Astrocyte of the cerebellum (primary cell): ENCODE data around the gene ANKRD36B.
"Not testable (repeated sequence)": the region's sequence is repeated elsewhere in the genome, so short reads cannot be mapped to it uniquely, and the experiment has no call there.

Experiments used
- DNase-seq: peaks from one replicate; pipeline ENCODE4 v3.0.0-alpha.2; 2011; ENCODE audit warnings: low read depth
- H3K4me3 ChIP-seq: 2 replicates; pipeline ENCODE4 v1.5.1; 2011; ENCODE audit warnings: mild to moderate bottlenecking, low read depth, low read length, moderate library complexity
- in situ Hi-C: cut with HindIII; loops from 2 replicates; pipeline ENCODE4 v1.10.0; 2017; ENCODE audit warnings: low sequenced_read_pairs
- TF ChIP-seq, protein P1 (sequence below): IDR thresholded peaks from 2 replicates; pipeline ENCODE4 v1.5.1; 2012; ENCODE audit warnings: low read length, low read depth, moderate library complexity, mild to moderate bottlenecking; ENCODE audit errors: missing control alignments

ANKRD36B gene

GRCh38 chr2:97590515-97591394 is 1.1 kb upstream of the ANKRD36B start:
- TF ChIP-seq, protein P1, sequence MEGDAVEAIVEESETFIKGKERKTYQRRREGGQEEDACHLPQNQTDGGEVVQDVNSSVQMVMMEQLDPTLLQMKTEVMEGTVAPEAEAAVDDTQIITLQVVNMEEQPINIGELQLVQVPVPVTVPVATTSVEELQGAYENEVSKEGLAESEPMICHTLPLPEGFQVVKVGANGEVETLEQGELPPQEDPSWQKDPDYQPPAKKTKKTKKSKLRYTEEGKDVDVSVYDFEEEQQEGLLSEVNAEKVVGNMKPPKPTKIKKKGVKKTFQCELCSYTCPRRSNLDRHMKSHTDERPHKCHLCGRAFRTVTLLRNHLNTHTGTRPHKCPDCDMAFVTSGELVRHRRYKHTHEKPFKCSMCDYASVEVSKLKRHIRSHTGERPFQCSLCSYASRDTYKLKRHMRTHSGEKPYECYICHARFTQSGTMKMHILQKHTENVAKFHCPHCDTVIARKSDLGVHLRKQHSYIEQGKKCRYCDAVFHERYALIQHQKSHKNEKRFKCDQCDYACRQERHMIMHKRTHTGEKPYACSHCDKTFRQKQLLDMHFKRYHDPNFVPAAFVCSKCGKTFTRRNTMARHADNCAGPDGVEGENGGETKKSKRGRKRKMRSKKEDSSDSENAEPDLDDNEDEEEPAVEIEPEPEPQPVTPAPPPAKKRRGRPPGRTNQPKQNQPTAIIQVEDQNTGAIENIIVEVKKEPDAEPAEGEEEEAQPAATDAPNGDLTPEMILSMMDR = peak; percentile 82
- peak; percentile 71 for DNase-seq
- H3K4me3 ChIP-seq = peak overlapping the region; percentile 59
- in situ Hi-C loops = not testable (repeated sequence)

GRCh38 chr2:97589257-97589597 is 450 bp downstream of the ANKRD36B start:
- peak overlapping the region; percentile 59 for H3K4me3 ChIP-seq
- DNase-seq, in situ Hi-C loops: not testable (repeated sequence)

DNA sequence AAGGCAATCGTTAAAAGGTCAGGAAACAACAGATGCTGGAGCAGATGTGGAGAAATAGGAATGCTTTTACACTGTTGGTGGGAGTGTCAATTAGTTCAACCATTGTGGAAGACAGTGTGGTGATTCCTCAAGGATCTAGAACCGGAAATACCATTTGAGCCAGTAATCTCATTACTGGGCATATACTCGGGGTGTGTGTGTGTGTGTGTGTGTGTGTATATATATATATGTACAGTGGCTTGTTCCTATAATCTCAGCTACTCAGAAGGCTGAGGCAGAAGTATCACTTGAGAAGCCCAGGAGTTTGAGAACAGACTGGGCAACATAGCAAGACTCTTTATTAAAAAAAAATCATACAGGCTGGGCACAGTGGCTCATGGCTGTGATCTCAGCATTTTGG is 24.0 kb downstream of the ANKRD36B start:
- H3K4me3 ChIP-seq, in situ Hi-C loops, DNase-seq: not testable (repeated sequence)

GRCh38 chr2:97552406-97552805 is 37.3 kb downstream of the ANKRD36B start:
- H3K4me3 ChIP-seq, DNase-seq, in situ Hi-C loops: not testable (repeated sequence)

DNA sequence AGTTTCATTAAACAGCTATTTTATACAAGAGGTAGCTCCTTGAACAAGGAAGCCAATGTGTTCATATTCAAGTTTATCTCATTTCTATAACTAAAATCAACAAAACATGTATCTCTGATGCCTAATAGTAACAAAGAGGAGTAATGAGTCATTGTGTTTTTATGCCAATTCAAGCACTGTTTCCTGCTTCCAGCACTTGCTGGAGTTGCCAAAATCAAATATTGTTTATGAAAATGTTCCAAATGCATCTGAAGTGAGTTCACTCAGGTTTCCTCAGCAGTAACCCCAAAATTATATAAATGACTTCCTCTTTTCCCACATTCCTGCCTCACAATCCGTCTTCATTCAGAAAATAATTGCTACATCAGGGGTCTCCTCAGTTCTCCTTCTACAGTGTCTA is 39.2 kb downstream of the ANKRD36B start:
- H3K4me3 ChIP-seq, in situ Hi-C loops: not testable (repeated sequence)
- DNase-seq = peak; percentile 24

- DNase-seq, H3K4me3 ChIP-seq, in situ Hi-C loops: not testable (repeated sequence)
These were observed 40.6 kb downstream of the ANKRD36B start for GRCh38 chr2:97549058-97549457.

- DNase-seq, in situ Hi-C loops, H3K4me3 ChIP-seq: not testable (repeated sequence)
These were observed 41.1 kb downstream of the ANKRD36B start for GRCh38 chr2:97548536-97548935.

- TF ChIP-seq, protein P1 = no peak
- in situ Hi-C loops = no loop called here
- H3K4me3 ChIP-seq = no peak overlapping the region
- DNase-seq = no peak
These were observed 43.0 kb downstream of the ANKRD36B start for GRCh38 chr2:97546711-97547110.

GRCh38 chr2:97544911-97545310 is 44.8 kb downstream of the ANKRD36B start:
- DNase-seq = peak; percentile 34
- in situ Hi-C loops, H3K4me3 ChIP-seq: not testable (repeated sequence)

DNA sequence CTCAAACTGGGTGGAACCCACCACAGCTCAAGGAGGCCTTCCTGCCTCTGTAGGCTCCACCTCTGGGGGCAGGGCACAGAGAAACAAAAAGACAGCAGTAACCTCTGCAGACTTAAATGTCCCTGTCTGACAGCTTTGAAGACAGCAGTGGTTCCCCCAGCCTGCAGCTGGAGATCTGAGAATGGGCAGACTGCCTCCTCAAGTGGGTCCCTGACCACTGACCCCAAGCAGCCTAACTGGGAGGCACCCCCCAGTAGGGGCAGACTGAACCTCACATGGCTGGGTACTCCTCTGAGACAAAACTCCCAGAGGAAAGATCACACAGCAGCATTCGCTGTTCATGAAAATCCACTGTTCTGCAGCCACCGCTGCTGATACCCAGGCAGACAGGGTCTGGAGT is 63.8 kb downstream of the ANKRD36B start:
- in situ Hi-C loops, DNase-seq, H3K4me3 ChIP-seq: not testable (repeated sequence)

DNA sequence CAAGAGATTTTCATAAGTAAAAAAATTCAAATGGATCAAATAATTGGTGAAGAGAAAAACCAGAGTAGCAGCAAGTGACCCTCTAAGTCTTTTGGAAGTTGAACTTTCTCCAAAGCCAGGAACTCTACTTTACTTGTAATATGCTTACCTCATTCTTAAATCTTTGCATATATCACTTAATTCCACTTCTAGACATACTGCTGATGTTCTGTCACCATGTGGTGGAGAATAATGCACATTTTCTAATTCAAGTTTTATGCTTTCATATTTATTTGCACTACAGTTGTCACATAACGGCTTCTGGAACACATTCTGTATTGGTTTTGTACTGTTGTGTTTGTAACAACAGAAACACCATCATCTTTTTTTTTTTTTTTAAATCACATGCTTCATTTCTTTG is 65.9 kb downstream of the ANKRD36B start:
- in situ Hi-C loops, DNase-seq, H3K4me3 ChIP-seq: not testable (repeated sequence)

- in situ Hi-C loops, DNase-seq: not testable (repeated sequence)
These were observed 66.6 kb downstream of the ANKRD36B start for GRCh38 chr2:97522916-97523555.

GRCh38 chr2:97495651-97496050 is 94.0 kb downstream of the ANKRD36B start:
- H3K4me3 ChIP-seq, in situ Hi-C loops, DNase-seq: not testable (repeated sequence)

More at GRCh38 chr2:97522916-97523555, 66.6 kb downstream of the ANKRD36B start:
- not testable (repeated sequence) for H3K4me3 ChIP-seq

DNA sequence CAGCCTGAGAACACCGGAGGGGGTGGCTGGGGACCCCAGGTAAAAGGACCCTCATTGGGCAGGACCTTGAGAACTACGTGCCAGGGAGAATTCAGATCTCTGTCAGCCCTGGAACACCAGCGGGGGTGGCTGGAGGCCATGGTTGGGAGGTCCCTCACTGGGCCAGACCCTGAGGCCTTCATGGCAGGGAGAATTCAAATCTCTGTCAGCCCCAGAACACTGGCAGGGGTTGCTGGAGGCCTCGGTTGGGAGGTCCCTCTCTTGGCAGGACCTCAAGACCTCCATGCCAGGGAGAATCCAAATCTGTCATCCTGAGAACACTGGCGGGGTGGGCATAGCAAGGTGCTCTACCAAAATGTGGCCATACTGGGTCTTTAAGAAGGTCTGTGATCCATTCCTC is 99.5 kb downstream of the ANKRD36B start:
- H3K4me3 ChIP-seq, in situ Hi-C loops: not testable (repeated sequence)

More for the DNA sequence above, 99.5 kb downstream of the ANKRD36B start:
- not testable (repeated sequence) for DNase-seq
